Loucy (cell line): ENCODE results near the gene RANBP17.

ENCODE experiments used
- H2AFZ ChIP-seq: fragments of 200-600 bp; sonication (generic); 2 replicates; pipeline ENCODE4 v1.6.0; 2016; ENCODE audit warnings: antibody characterized with exemption, mild to moderate bottlenecking, low read length, moderate library complexity
- H3F3A ChIP-seq: fragments of 200-600 bp; 2 replicates; pipeline ENCODE4 v1.6.0; 2016; ENCODE audit warnings: antibody characterized with exemption, low read depth, mild to moderate bottlenecking
- H3K27me3 ChIP-seq: fragments of 200-600 bp; sonication (generic); 2 replicates; pipeline ENCODE4 v1.6.1; 2014; ENCODE audit warnings: low read length, mild to moderate bottlenecking; ENCODE audit not compliant: insufficient read depth, poor library complexity, severe bottlenecking
- H3K36me3 ChIP-seq: fragments of 200-600 bp; sonication (generic); 2 replicates; pipeline ENCODE4 v1.6.1; 2016; ENCODE audit warnings: low read length; ENCODE audit not compliant: insufficient read depth
- H3K4me1 ChIP-seq: fragments of 200-600 bp; sonication (generic); 2 replicates; pipeline ENCODE4 v1.5.1; 2014; ENCODE audit warnings: low read length, mild to moderate bottlenecking; ENCODE audit not compliant: insufficient read depth, poor library complexity, severe bottlenecking
- H3K4me2 ChIP-seq: fragments of 200-600 bp; sonication (generic); 2 replicates; pipeline ENCODE4 v1.6.0; 2014; ENCODE audit warnings: antibody characterized with exemption, low read length, low read depth, mild to moderate bottlenecking; ENCODE audit not compliant: poor library complexity, severe bottlenecking
- H3K4me3 ChIP-seq: fragments of 200-600 bp; sonication (generic); 2 replicates; pipeline ENCODE4 v1.5.1; 2014; ENCODE audit warnings: low read length, mild to moderate bottlenecking, mixed read lengths; ENCODE audit not compliant: poor library complexity, severe bottlenecking
- H3K79me2 ChIP-seq: fragments of 200-600 bp; sonication (generic); 2 replicates; pipeline ENCODE4 v1.6.1; 2014; ENCODE audit warnings: low read length; ENCODE audit not compliant: insufficient read depth
- H3K9ac ChIP-seq: fragments of 200-600 bp; sonication (generic); 2 replicates; pipeline ENCODE4 v1.6.0; 2014; ENCODE audit warnings: mild to moderate bottlenecking, low read depth, low read length, moderate library complexity; ENCODE audit not compliant: poor library complexity, severe bottlenecking
- H3K9me2 ChIP-seq: fragments of 200-600 bp; sonication (generic); replicated peaks from 2 replicates; pipeline ENCODE4 v1.6.1; 2016; ENCODE audit warnings: low read depth, low read length, mixed read lengths
- H3K9me3 ChIP-seq: fragments of 200-600 bp; sonication (generic); 2 replicates; pipeline ENCODE4 v1.6.1; 2014; ENCODE audit warnings: mild to moderate bottlenecking, antibody characterized with exemption, low read length, low read depth; ENCODE audit not compliant: insufficient read depth
- H4K20me1 ChIP-seq: fragments of 200-600 bp; sonication (generic); 2 replicates; pipeline ENCODE4 v1.6.0; 2014; ENCODE audit warnings: antibody characterized with exemption, low read length, mild to moderate bottlenecking; ENCODE audit not compliant: insufficient read depth, poor library complexity, severe bottlenecking
- CTCF ChIP-seq: fragments of 200-600 bp; sonication (generic); conservative IDR thresholded peaks from 2 replicates; pipeline ENCODE4 v1.5.1; 2014; ENCODE audit warnings: mild to moderate bottlenecking, antibody characterized with exemption, low read length
- EZH2phosphoT487 ChIP-seq: fragments of 200-600 bp; IDR thresholded peaks from 2 replicates; pipeline ENCODE4 v1.6.1; 2018; ENCODE audit warnings: antibody characterized with exemption, mild to moderate bottlenecking, moderate library complexity, borderline replicate concordance

The RANBP17 gene

GRCh38 chr5:171263181-171263580, 401.4 kb downstream of the RANBP17 start:
- Histone ChIP-seq H2AFZ (no peak overlapping the region), H3K4me2 (no peak overlapping the region), H4K20me1 (no peaks in the 10 kb centered on the region), H3K4me1 (peaks cover 20% of the 10 kb centered on the region), H3F3A (no peaks in the 10 kb centered on the region), H3K4me3 (no peak overlapping the region), H3K79me2 (no peaks in the 10 kb centered on the region), H3K9me2 (no peaks in the 10 kb centered on the region), H3K36me3 (no peaks in the 10 kb centered on the region), H3K27me3 (no peaks in the 10 kb centered on the region), H3K9me3 (no peaks in the 10 kb centered on the region), H3K9ac (no peak overlapping the region)
- TF ChIP-seq CTCF (no peak), EZH2phosphoT487 (no peak)

- H4K20me1 ChIP-seq: no peaks in the 10 kb centered on the region
- H3K4me3 ChIP-seq: no peak overlapping the region
- H3K9ac ChIP-seq: no peak overlapping the region
- no peak overlapping the region for H2AFZ ChIP-seq
- H3K36me3 ChIP-seq: no peaks in the 10 kb centered on the region
- H3K27me3 ChIP-seq: no peaks in the 10 kb centered on the region
- H3F3A ChIP-seq: no peaks in the 10 kb centered on the region
- no peak for TF ChIP-seq EZH2phosphoT487
- peak overlapping the region; percentile 23 for H3K4me2 ChIP-seq
- H3K4me1 ChIP-seq: peaks cover 20% of the 10 kb centered on the region
- H3K9me2 ChIP-seq: no peaks in the 10 kb centered on the region
- H3K9me3 ChIP-seq: no peaks in the 10 kb centered on the region
- H3K79me2 ChIP-seq: no peaks in the 10 kb centered on the region
Observed at GRCh38 chr5:171264843-171265242, 403.0 kb downstream of the RANBP17 start.

GRCh38 chr5:171268700-171269620, 407.1 kb downstream of the RANBP17 start:
- Histone ChIP-seq H3K4me1 (peaks cover 14% of the 10 kb centered on the region), H3K4me2 (no peak overlapping the region), H3K9ac (no peak overlapping the region), H3K79me2 (no peaks in the 10 kb centered on the region), H3K9me3 (no peaks in the 10 kb centered on the region), H3K27me3 (no peaks in the 10 kb centered on the region), H3K9me2 (no peaks in the 10 kb centered on the region), H4K20me1 (no peaks in the 10 kb centered on the region), H3K36me3 (no peaks in the 10 kb centered on the region), H2AFZ (no peak overlapping the region), H3K4me3 (no peak overlapping the region), H3F3A (no peaks in the 10 kb centered on the region)
- TF ChIP-seq CTCF (no peak), EZH2phosphoT487 (no peak)

GRCh38 chr5:171269717-171270116, 407.9 kb downstream of the RANBP17 start:
- TF ChIP-seq EZH2phosphoT487 (no peak), CTCF (no peak)
- Histone ChIP-seq H3K9me3 (no peaks in the 10 kb centered on the region), H3F3A (no peaks in the 10 kb centered on the region), H3K4me1 (peaks cover 9% of the 10 kb centered on the region), H4K20me1 (no peaks in the 10 kb centered on the region), H2AFZ (no peak overlapping the region), H3K79me2 (no peaks in the 10 kb centered on the region), H3K27me3 (no peaks in the 10 kb centered on the region), H3K36me3 (no peaks in the 10 kb centered on the region), H3K4me2 (no peak overlapping the region), H3K9me2 (no peaks in the 10 kb centered on the region), H3K9ac (no peak overlapping the region), H3K4me3 (no peak overlapping the region)
